Small intestine (tissue), 7 donors: ENCODE measurements around the gene USP6. TPM values are rescaled to one million over a fixed set of nuclear protein-coding genes. Genes with fewer than 3 reads are reported as not detected.
"Not testable (repeated sequence)": the region's sequence is repeated elsewhere in the genome, so short reads cannot be mapped to it uniquely, and the experiment has no call there.

Experiments used
- DNase-seq, 2 donors: peaks; one replicate each; pipeline versions ENCODE4 v3.0.0 to v3.0.0-alpha.2; 2013
- FAIRE-seq: peaks from 2 replicates; lab custom pipeline; 2012; peaks lifted over from hg19 to GRCh38; lab: Jason Lieb, UNC
- H3K27ac ChIP-seq, 3 donors: one replicate each; pipeline ENCODE4 v1.5.1; 2013; ENCODE audit warnings: low read length in 2 of 3, mild to moderate bottlenecking in 2 of 3, control low read depth in 1 of 3, inconsistent platforms in 1 of 3, low read depth in 1 of 3, moderate library complexity in 1 of 3
- H3K27me3 ChIP-seq, 3 donors: one replicate each; pipeline ENCODE4 v1.6.1; 2013; ENCODE audit warnings: low read length in 3 of 3, inconsistent platforms in 1 of 3; ENCODE audit not compliant: control insufficient read depth in 3 of 3, insufficient read depth in 3 of 3
- H3K36me3 ChIP-seq, 3 donors: one replicate each; pipeline ENCODE4 v1.6.1; 2013; ENCODE audit warnings: low read length in 3 of 3, inconsistent platforms in 1 of 3, low read depth in 1 of 3, mild to moderate bottlenecking in 1 of 3, moderate library complexity in 1 of 3; ENCODE audit not compliant: control insufficient read depth in 3 of 3, insufficient read depth in 2 of 3
- H3K4me1 ChIP-seq, 3 donors: one replicate each; pipeline ENCODE4 v1.6.1; 2013; ENCODE audit warnings: low read length in 2 of 3, inconsistent platforms in 1 of 3, low read depth in 1 of 3, mild to moderate bottlenecking in 1 of 3, moderate library complexity in 1 of 3; ENCODE audit not compliant: control insufficient read depth in 3 of 3, insufficient read depth in 2 of 3
- H3K4me3 ChIP-seq, 3 donors: one replicate each; pipeline ENCODE4 v1.5.1; 2013; ENCODE audit warnings: low read length in 3 of 3, control low read depth in 1 of 3, inconsistent platforms in 1 of 3, low read depth in 1 of 3, mild to moderate bottlenecking in 1 of 3, moderate library complexity in 1 of 3
- H3K9me3 ChIP-seq, 2 donors: one replicate each; pipeline ENCODE4 v1.6.1; 2013; ENCODE audit warnings: low read depth in 1 of 2, low read length in 1 of 2; ENCODE audit not compliant: control insufficient read depth in 2 of 2, insufficient read depth in 1 of 2
- WGBS, 3 donors: extraction: QIAGEN DNeasy Blood & Tissue Kit; methylation state at CpG; one replicate each; pipeline ENCODE4 v1.1.7; 2013; 5-methylcytosine and 5-hydroxymethylcytosine counted together
- polyA plus RNA-seq, 4 donors: library from polyadenylated mRNA; stranded (reverse) in 3 of 4; unstranded in 1 of 4; fragments of 200-250 nt in 3 of 4; fragments of 120-200 nt in 1 of 4; gene quantifications; one replicate each; pipeline versions ENCODE4 v1.2.1 to v1.2.3, GENCODE V29; 2013
- donor health status: healthy with polysubstance abuse.
- donor health status: control.
- donor health status: control.
- donor health status: Bipolar disorder and iron deficiency.
- donor health status: healthy.

USP6 gene
- polyA plus RNA-seq, 4 donors, result 0.03 to 0.44 TPM; not detected in 2

DNA sequence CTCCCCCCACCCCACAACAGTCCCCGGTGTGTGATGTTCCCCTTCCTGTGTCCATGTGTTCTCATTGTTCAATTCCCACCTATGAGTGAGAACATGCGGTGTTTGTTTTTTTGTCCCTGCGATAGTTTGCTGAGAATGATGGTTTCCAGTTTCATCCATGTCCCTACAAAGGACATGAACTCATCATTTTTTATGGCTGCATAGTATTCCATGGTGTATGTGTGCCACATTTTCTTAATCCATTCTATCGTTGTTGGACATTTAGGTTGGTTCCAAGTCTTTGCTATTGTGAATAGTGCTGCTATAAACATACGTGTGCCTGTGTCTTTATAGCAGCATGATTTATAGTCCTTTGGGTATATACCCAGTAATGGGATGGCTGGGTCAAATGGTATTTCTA, 101.7 kb downstream of the USP6 start:
- not testable (repeated sequence) for FAIRE-seq, DNase-seq, H3K4me1 ChIP-seq, H3K27me3 ChIP-seq, H3K9me3 ChIP-seq, H3K4me3 ChIP-seq, H3K27ac ChIP-seq
- H3K36me3 ChIP-seq, result peaks cover 0 to 11% (median 0%) of the 10 kb centered on the region in 3 donors
- 94 to 100% (median 97%) methylated on average over 4 of the region's 5 CpGs for WGBS, 3 donors

DNA sequence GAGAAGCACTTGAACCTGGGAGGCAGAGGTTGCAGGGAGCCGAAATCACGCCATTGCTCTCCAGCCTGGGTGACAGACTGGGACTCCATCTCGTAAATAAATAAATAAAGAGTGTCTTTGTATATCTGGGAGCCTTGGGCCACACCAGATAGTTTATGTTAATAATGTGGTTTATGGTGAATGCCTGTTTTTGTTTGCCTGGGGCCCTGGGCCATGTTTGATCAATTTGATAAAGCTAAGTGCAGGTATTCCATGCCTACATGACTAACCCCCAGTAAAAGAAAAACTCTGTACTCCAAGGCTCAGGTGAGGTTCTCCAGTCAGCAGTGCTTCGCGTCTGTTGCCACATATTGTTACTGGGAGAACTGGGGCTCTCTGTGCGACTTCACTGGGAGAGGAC, 103.7 kb downstream of the USP6 start:
- FAIRE-seq (no peak), DNase-seq (no peak)
- peaks cover 0 to 14% (median 0%) of the 10 kb centered on the region in 3 donors for H3K36me3 ChIP-seq
- WGBS, 3 donors, result 92 to 95% (median 93%) methylated on average over 6 of the region's 6 CpGs
- no peak overlapping the region for H3K27ac ChIP-seq
- no peak overlapping the region for H3K4me3 ChIP-seq
- no peaks in the 10 kb centered on the region for H3K27me3 ChIP-seq
- H3K9me3 ChIP-seq, result no peaks in the 10 kb centered on the region
- no peaks in the 10 kb centered on the region for H3K4me1 ChIP-seq

DNA sequence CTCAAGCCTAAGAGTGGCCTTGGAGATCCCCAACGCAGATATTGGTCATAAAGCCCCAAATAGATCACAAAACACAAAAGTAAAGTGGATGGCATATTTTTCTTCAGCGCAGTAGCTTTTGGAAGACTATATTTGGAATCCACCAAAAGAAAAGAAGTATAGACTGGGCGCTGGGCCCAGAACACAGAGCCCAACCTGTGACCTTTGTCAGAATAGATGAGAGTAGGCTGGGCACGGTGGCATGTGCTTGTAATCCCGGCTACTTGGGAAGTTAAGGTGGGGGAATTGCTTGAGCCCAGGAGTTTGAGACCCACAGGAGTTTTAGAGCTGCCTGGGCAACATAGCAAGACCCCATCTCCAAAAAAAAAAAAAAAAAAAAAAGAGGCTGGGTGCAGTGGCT, 104.2 kb downstream of the USP6 start:
- H3K27ac ChIP-seq, result no peak overlapping the region
- no peaks in the 10 kb centered on the region for H3K27me3 ChIP-seq
- H3K4me1 ChIP-seq, result no peaks in the 10 kb centered on the region
- FAIRE-seq, result no peak
- H3K4me3 ChIP-seq, result no peak overlapping the region
- peaks cover 0 to 14% (median 0%) of the 10 kb centered on the region in 3 donors for H3K36me3 ChIP-seq
- no peaks in the 10 kb centered on the region for H3K9me3 ChIP-seq
- no peak for DNase-seq
- 71 to 92% (median 80%) methylated on average over 5 of the region's 5 CpGs for WGBS, 3 donors

DNA sequence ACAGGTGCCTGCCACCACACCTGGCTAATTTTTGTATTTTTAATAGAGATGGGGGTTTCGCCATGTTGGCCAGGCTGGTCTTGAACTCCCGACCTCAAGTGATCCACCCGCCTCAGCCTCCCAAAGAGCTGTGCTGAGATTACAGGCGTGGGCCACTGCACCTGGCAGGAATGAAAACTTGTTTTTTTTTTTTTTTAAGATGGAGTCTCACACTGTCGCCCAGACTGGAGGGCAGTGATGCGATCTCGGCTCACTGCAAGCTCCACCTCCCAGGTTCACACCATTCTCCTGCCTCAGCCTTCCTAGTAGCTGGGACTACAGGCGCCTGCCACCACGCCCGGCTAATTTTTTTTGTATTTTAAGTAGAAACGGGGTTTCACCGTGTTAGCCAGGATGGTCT, 106.1 kb downstream of the USP6 start:
- not testable (repeated sequence) for H3K27me3 ChIP-seq, FAIRE-seq, H3K4me3 ChIP-seq, H3K4me1 ChIP-seq, H3K9me3 ChIP-seq, H3K27ac ChIP-seq, DNase-seq
- H3K36me3 ChIP-seq, result peaks cover 0 to 17% (median 0%) of the 10 kb centered on the region in 3 donors
- 89 to 93% (median 90%) methylated on average over 12 of the region's 12 CpGs for WGBS, 3 donors

Other genes with a start within 250 kb of the USP6 start
- gene C17orf107, start 216.5 kb upstream of the USP6 start, polyA plus RNA-seq, result 1 to 10 TPM in 2 of 4 donors, under 1 TPM in 2; 0.45 to 2.2 (median 1.2) TPM
- under 1 TPM; 0.27 to 0.66 (median 0.41) TPM for gene CHRNE, start 212.9 kb upstream of the USP6 start, polyA plus RNA-seq
- gene GP1BA, start 183.8 kb upstream of the USP6 start, polyA plus RNA-seq, result 1 to 10 TPM in 1 of 4 donors, under 1 TPM in 1, not detected in 2; 0.06 to 1.4 TPM
- 10 to 100 TPM; 46.1 to 79.2 (median 60.8) TPM for gene SLC25A11, start 176.0 kb upstream of the USP6 start, polyA plus RNA-seq
- gene RNF167, start 175.8 kb upstream of the USP6 start, polyA plus RNA-seq, result 100 to 1,000 TPM; 108 to 132 (median 123) TPM
- 1,000 to 10,000 TPM in 1 of 4 donors, 100 to 1,000 TPM in 3; 501 to 1,180 (median 908) TPM for gene PFN1, start 167.5 kb upstream of the USP6 start, polyA plus RNA-seq
- gene ENO3, start 164.9 kb upstream of the USP6 start, polyA plus RNA-seq, result 10 to 100 TPM; 10.7 to 98.0 (median 27.5) TPM
- gene SPAG7, start 148.2 kb upstream of the USP6 start, polyA plus RNA-seq, result 100 to 1,000 TPM in 1 of 4 donors, 10 to 100 TPM in 3; 76.7 to 101 (median 80.0) TPM
- 10 to 100 TPM; 34.1 to 93.7 (median 58.6) TPM for gene CAMTA2, start 128.4 kb upstream of the USP6 start, polyA plus RNA-seq
- gene INCA1, start 118.5 kb upstream of the USP6 start, polyA plus RNA-seq, result 1 to 10 TPM; 2.1 to 4.9 (median 4.0) TPM
- gene KIF1C, start 118.1 kb upstream of the USP6 start, polyA plus RNA-seq, result 100 to 1,000 TPM in 1 of 4 donors, 10 to 100 TPM in 3; 67.4 to 141 (median 82.5) TPM
- gene SLC52A1, start 80.6 kb upstream of the USP6 start, polyA plus RNA-seq, result 10 to 100 TPM in 3 of 4 donors, 1 to 10 TPM in 1; 1.9 to 44.5 (median 29.5) TPM
- 1 to 10 TPM; 2.7 to 9.5 (median 3.7) TPM for gene ZFP3, start 37.6 kb upstream of the USP6 start, polyA plus RNA-seq
- 10 to 100 TPM in 1 of 4 donors, 1 to 10 TPM in 3; 6.3 to 11.2 (median 8.3) TPM for gene ZNF232, start 4.2 kb upstream of the USP6 start, polyA plus RNA-seq
- gene ZNF594, start 75.8 kb downstream of the USP6 start, polyA plus RNA-seq, result 10 to 100 TPM in 1 of 4 donors, 1 to 10 TPM in 1, under 1 TPM in 2; 0.22 to 14.0 (median 0.94) TPM
- gene SCIMP, start 118.8 kb downstream of the USP6 start, polyA plus RNA-seq, result 1 to 10 TPM in 3 of 4 donors, under 1 TPM in 1; 0.22 to 4.4 (median 3.0) TPM
- gene RABEP1, start 166.3 kb downstream of the USP6 start, polyA plus RNA-seq, result 10 to 100 TPM; 14.5 to 37.1 (median 16.0) TPM